ENCODE measurements around the gene ERF. TPM values are rescaled to one million over a fixed set of nuclear protein-coding genes. Genes with fewer than 3 reads are reported as not detected.

ERF gene
- total RNA-seq, 1 donor from 2014 or later: 11.6 TPM

GRCh38 chr19:42279902-42280814, 25.2 kb upstream of the ERF start:
- no peak for FAIRE-seq
- Histone ChIP-seq H3K27me3 (ENCODE audit: control insufficient read depth, insufficient read depth, low read length) (no peaks in the 10 kb centered on the region), H3K4me3 (ENCODE audit: low read depth, low read length) (peak overlapping the region; percentile 57), H3K36me3 (ENCODE audit: control insufficient read depth, insufficient read depth, low read length) (no peaks in the 10 kb centered on the region)
- peak; percentile 71 for DNase-seq (ENCODE audit: low read depth)
- peak; percentile 95 for TF ChIP-seq CTCF (IDR thresholded peaks at IDR 0.05; ENCODE audit: insufficient read depth, low read length, severe bottlenecking)

- DNase-seq (ENCODE audit: low read depth): no peak
- Histone ChIP-seq H3K4me3 (ENCODE audit: low read depth, low read length) (peak overlapping the region; percentile 57), H3K27me3 (ENCODE audit: control insufficient read depth, insufficient read depth, low read length) (no peaks in the 10 kb centered on the region), H3K36me3 (ENCODE audit: control insufficient read depth, insufficient read depth, low read length) (peaks cover 2% of the 10 kb centered on the region)
- no peak for TF ChIP-seq CTCF (IDR thresholded peaks at IDR 0.05; ENCODE audit: insufficient read depth, low read length, severe bottlenecking)
- no peak for FAIRE-seq
These were observed 24.4 kb upstream of the ERF start for GRCh38 chr19:42279155-42279901.

- no peaks in the 10 kb centered on the region for H3K27me3 ChIP-seq (ENCODE audit: control insufficient read depth, insufficient read depth, low read length)
- no peak overlapping the region for H3K4me3 ChIP-seq (ENCODE audit: low read depth, low read length)
- H3K36me3 ChIP-seq (ENCODE audit: control insufficient read depth, insufficient read depth, low read length): peaks cover 8% of the 10 kb centered on the region
- TF ChIP-seq CTCF (IDR thresholded peaks at IDR 0.05; ENCODE audit: insufficient read depth, low read length, severe bottlenecking): no peak
- FAIRE-seq: no peak
- DNase-seq (ENCODE audit: low read depth): no peak
These were observed 23.7 kb upstream of the ERF start for GRCh38 chr19:42278452-42279154.

- DNase-seq (ENCODE audit: low read depth) (peak; percentile 66), FAIRE-seq (peak; percentile 84)
- no peak for TF ChIP-seq CTCF (IDR thresholded peaks at IDR 0.05; ENCODE audit: insufficient read depth, low read length, severe bottlenecking)
- Histone ChIP-seq H3K36me3 (ENCODE audit: control insufficient read depth, insufficient read depth, low read length) (peaks cover 14% of the 10 kb centered on the region), H3K4me3 (ENCODE audit: low read depth, low read length) (no peak overlapping the region), H3K27me3 (ENCODE audit: control insufficient read depth, insufficient read depth, low read length) (no peaks in the 10 kb centered on the region)
These were observed 23.0 kb upstream of the ERF start for GRCh38 chr19:42277821-42278451.

- peak; percentile 68 for DNase-seq (ENCODE audit: low read depth)
These were observed 21.9 kb upstream of the ERF start for GRCh38 chr19:42276821-42277220.

More at GRCh38 chr19:42276821-42277220, 21.9 kb upstream of the ERF start:
- FAIRE-seq: no peak
- no peaks in the 10 kb centered on the region for H3K27me3 ChIP-seq (ENCODE audit: control insufficient read depth, insufficient read depth, low read length)
- H3K4me3 ChIP-seq (ENCODE audit: low read depth, low read length): no peak overlapping the region
- TF ChIP-seq CTCF (IDR thresholded peaks at IDR 0.05; ENCODE audit: insufficient read depth, low read length, severe bottlenecking): no peak
- peaks cover 16% of the 10 kb centered on the region for H3K36me3 ChIP-seq (ENCODE audit: control insufficient read depth, insufficient read depth, low read length)

All from bronchial epithelial cell (primary cell).